OCI-LY1 (cell line): Measurements from ENCODE around the gene NUP210L.

Source experiments
- CTCF ChIP-seq: fragments of 200-600 bp; sonication (generic), shearing (Covaris generic); IDR thresholded peaks from 2 replicates; pipeline ENCODE4 v1.5.1; 2017; ENCODE audit warnings: mild to moderate bottlenecking, antibody characterized with exemption, low read length, moderate library complexity, mixed read lengths
- EZH2 ChIP-seq: fragments of 200-600 bp; sonication (generic), shearing (Covaris generic); IDR thresholded peaks from 2 replicates; pipeline ENCODE4 v1.8.0; 2017; ENCODE audit warnings: borderline replicate concordance, mixed run types, mild to moderate bottlenecking, antibody characterized with exemption, low read length, moderate library complexity, mixed read lengths

GRCh38 chr1:153967107-153967999, 187.5 kb downstream of the NUP210L start, which contains the start of gene CREB3L4:
- TF ChIP-seq CTCF (peak; percentile 37), EZH2 (no peak)
